ENCODE results near the gene SOD1. TPM values are rescaled to one million over a fixed set of nuclear protein-coding genes. Genes with fewer than 3 reads are reported as not detected.
A peak's percentile ranks its signal among the peaks of the same experiment; 100 is the strongest.
"Not testable (repeated sequence)": the region's sequence is repeated elsewhere in the genome, so short reads cannot be mapped to it uniquely, and the experiment has no call there.

The SOD1 gene
- total RNA-seq, 1 donor from 2014 or later = 145 TPM

DNA sequence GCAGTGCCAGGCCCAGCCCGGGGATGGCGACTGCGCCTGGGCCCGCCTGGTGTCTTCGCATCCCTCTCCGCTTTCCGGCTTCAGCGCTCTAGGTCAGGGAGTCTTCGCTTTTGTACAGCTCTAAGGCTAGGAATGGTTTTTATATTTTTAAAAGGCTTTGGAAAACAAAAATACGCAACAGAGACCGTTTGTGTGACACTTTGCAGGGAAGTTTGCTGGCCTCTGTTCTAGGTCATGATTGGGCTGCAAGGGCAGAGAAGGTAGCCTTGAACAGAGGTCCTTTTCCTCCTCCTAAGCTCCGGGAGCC lies 719 bp downstream of the SOD1 start:
- TF ChIP-seq, protein P1, sequence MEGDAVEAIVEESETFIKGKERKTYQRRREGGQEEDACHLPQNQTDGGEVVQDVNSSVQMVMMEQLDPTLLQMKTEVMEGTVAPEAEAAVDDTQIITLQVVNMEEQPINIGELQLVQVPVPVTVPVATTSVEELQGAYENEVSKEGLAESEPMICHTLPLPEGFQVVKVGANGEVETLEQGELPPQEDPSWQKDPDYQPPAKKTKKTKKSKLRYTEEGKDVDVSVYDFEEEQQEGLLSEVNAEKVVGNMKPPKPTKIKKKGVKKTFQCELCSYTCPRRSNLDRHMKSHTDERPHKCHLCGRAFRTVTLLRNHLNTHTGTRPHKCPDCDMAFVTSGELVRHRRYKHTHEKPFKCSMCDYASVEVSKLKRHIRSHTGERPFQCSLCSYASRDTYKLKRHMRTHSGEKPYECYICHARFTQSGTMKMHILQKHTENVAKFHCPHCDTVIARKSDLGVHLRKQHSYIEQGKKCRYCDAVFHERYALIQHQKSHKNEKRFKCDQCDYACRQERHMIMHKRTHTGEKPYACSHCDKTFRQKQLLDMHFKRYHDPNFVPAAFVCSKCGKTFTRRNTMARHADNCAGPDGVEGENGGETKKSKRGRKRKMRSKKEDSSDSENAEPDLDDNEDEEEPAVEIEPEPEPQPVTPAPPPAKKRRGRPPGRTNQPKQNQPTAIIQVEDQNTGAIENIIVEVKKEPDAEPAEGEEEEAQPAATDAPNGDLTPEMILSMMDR (IDR thresholded peaks at IDR 0.05; ENCODE audit: unreplicated experiment) = no peak

DNA sequence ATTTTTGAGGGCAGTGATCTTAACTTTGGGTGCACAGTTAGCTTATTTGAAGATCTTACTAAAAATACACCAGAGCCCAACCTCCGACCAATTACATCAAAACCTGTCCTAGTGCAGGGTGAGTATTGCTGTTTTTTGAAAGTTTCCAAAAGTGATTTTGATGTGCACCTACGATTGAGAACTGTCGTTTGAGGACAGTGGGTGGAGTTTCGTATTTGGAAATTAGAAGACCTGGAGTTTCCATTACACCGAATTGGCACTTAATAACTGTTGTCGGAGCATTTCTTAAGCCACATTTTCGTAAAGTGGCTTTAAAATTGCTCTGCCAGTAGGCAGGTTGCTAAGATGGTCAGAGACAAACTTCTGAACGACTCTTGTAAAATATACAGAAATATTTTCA lies 1.1 kb downstream of the SOD1 start:
- peaks cover 8% of the 10 kb centered on the region for H3K4me1 Mint-ChIP-seq (ENCODE audit: unreplicated experiment)
- H3K9me3 Mint-ChIP-seq (ENCODE audit: unreplicated experiment) = no peaks in the 10 kb centered on the region
- H3K4me3 Mint-ChIP-seq (ENCODE audit: unreplicated experiment) = peak overlapping the region; percentile 95
- no peaks in the 10 kb centered on the region for H3K27me3 Mint-ChIP-seq (ENCODE audit: unreplicated experiment)
- peaks cover 12% of the 10 kb centered on the region for H3K36me3 Mint-ChIP-seq (ENCODE audit: low read depth, unreplicated experiment)
- TF ChIP-seq, protein P1 (IDR thresholded peaks at IDR 0.05; ENCODE audit: unreplicated experiment) = no peak
- DNase-seq (ENCODE audit: low spot score) = no peak
- H3K27ac Mint-ChIP-seq (ENCODE audit: unreplicated experiment) = peak overlapping the region; percentile 63

More for the DNA sequence above, 719 bp downstream of the SOD1 start:
- Mint-ChIP-seq H3K4me1 (ENCODE audit: unreplicated experiment) (peaks cover 5% of the 10 kb centered on the region), H3K4me3 (ENCODE audit: unreplicated experiment) (peak overlapping the region; percentile 95), H3K27ac (ENCODE audit: unreplicated experiment) (peak overlapping the region; percentile 63), H3K27me3 (ENCODE audit: unreplicated experiment) (no peaks in the 10 kb centered on the region), H3K36me3 (ENCODE audit: low read depth, unreplicated experiment) (peaks cover 12% of the 10 kb centered on the region), H3K9me3 (ENCODE audit: unreplicated experiment) (no peaks in the 10 kb centered on the region)
- no peak for DNase-seq (ENCODE audit: low spot score)

DNA sequence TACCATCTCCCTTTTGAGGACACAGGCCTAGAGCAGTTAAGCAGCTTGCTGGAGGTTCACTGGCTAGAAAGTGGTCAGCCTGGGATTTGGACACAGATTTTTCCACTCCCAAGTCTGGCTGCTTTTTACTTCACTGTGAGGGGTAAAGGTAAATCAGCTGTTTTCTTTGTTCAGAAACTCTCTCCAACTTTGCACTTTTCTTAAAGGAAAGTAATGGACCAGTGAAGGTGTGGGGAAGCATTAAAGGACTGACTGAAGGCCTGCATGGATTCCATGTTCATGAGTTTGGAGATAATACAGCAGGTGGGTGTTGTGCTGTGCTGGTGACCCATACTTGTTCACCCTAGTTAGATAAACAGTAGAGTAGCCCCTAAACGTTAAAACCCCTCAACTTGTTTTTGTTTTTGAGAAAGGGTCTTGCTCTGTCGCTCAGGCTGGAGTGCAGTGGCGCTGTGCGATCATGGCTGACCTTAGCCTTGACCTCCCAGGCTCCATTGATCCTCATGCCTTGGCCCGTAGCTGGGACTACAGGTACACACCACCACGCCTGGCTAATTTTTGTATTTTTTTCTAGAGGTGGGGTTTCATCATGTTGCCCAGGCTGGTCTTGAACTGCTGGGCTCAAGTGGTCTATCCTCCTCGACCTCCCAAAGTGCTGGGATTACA lies 4.2 kb downstream of the SOD1 start:
- no peak for DNase-seq (ENCODE audit: low spot score)
- Mint-ChIP-seq H3K9me3 (ENCODE audit: unreplicated experiment) (no peaks in the 10 kb centered on the region), H3K36me3 (ENCODE audit: low read depth, unreplicated experiment) (peaks cover 13% of the 10 kb centered on the region), H3K4me3 (ENCODE audit: unreplicated experiment) (no peak overlapping the region), H3K27me3 (ENCODE audit: unreplicated experiment) (no peaks in the 10 kb centered on the region), H3K4me1 (ENCODE audit: unreplicated experiment) (peaks cover 25% of the 10 kb centered on the region), H3K27ac (ENCODE audit: unreplicated experiment) (no peak overlapping the region)
- TF ChIP-seq, protein P1 (IDR thresholded peaks at IDR 0.05; ENCODE audit: unreplicated experiment) = no peak

DNA sequence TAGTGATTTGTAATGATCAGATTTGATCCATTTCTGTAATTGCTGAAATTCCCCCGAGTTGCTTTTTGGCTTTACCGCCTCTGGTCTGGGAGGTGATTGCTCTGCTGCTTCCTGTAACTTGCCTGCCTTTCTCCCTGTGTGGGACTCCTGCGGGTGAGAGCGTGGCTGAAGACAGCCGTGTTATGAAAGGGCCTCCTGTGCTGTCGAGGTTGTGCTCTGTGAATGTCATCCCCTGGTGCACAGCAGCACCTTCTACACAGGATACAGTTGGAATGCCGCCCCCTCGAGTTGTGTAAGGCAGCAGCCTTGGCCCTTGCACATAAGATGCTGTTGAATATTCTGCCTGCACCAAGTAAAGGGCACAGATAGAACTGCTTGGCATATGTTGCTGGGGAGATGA lies 5.9 kb downstream of the SOD1 start:
- TF ChIP-seq, protein P1 (IDR thresholded peaks at IDR 0.05; ENCODE audit: unreplicated experiment) = no peak
- Mint-ChIP-seq H3K27ac (ENCODE audit: unreplicated experiment) (no peak overlapping the region), H3K4me1 (ENCODE audit: unreplicated experiment) (peaks cover 32% of the 10 kb centered on the region), H3K4me3 (ENCODE audit: unreplicated experiment) (no peak overlapping the region), H3K27me3 (ENCODE audit: unreplicated experiment) (no peaks in the 10 kb centered on the region), H3K36me3 (ENCODE audit: low read depth, unreplicated experiment) (peaks cover 14% of the 10 kb centered on the region), H3K9me3 (ENCODE audit: unreplicated experiment) (no peaks in the 10 kb centered on the region)
- peak; percentile 7 for DNase-seq (ENCODE audit: low spot score)

DNA sequence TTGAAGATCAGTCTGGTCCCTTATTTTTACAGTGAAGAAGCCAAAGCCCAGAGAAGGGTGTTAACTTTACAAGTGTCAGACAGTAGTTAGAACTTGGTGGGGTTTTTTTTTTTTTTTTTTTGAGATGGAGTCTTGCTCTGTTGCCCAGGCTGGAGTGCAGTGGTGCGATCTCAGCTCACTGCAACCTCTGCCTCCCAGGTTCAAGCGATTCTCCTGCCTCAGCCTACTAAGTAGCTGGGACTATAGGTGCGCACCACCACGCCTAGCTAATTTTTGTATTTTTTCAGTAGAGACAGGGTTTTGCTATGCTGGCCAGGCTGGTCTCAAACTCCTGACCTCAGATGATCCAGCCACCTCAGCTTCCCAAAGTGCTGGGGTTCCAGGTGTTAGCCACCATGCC lies 6.4 kb downstream of the SOD1 start:
- H3K4me1 Mint-ChIP-seq (ENCODE audit: unreplicated experiment) = peaks cover 33% of the 10 kb centered on the region
- DNase-seq (ENCODE audit: low spot score); H3K27me3 Mint-ChIP-seq (ENCODE audit: unreplicated experiment); H3K9me3 Mint-ChIP-seq (ENCODE audit: unreplicated experiment); H3K4me3 Mint-ChIP-seq (ENCODE audit: unreplicated experiment); H3K27ac Mint-ChIP-seq (ENCODE audit: unreplicated experiment): not testable (repeated sequence)
- H3K36me3 Mint-ChIP-seq (ENCODE audit: low read depth, unreplicated experiment) = peaks cover 14% of the 10 kb centered on the region
